Measurements from ENCODE around the gene EPHA1.

DNA sequence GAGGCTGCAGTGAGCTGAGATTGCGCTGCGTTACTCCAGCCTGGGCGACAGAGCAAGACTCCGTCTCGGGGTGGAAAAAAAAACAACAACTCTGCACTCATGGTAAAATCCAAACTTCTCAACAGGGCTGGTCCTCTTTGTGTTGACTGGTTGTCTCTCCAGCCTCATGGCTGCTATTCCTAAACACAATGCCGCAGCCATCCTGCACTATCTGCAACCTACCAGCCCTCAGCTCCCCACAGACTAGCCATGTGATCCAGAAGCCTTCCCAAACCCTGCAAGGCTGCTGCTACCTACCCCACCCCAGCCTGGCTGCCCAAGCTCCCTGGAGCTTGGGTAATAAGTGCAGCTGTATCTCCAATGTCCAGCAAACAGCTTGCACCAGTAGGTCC is 15.8 kb downstream of the EPHA1 start:
- TF ChIP-seq EGR1 (IDR thresholded peaks at IDR 0.05) (no peak), RAD21 (IDR thresholded peaks at IDR 0.05; ENCODE audit: low read depth) (no peak), TCF12 (IDR thresholded peaks at IDR 0.05; ENCODE audit: low read depth) (no peak), NFIC (IDR thresholded peaks at IDR 0.05) (no peak), REST (IDR thresholded peaks at IDR 0.05; ENCODE audit: low read depth) (no peak)

All from Ishikawa (cell line).